H7 (cell line): Measurements from ENCODE around the gene ZFC3H1. TPM values are rescaled to one million over a fixed set of nuclear protein-coding genes. Genes with fewer than 3 reads are reported as not detected.
"Not testable (repeated sequence)": the region's sequence is repeated elsewhere in the genome, so short reads cannot be mapped to it uniquely, and the experiment has no call there.

ENCODE experiments used
- DNase-seq: peaks from one replicate; pipeline ENCODE4 v3.0.0; 2012
- H3K27me3 ChIP-seq: 2 replicates; pipeline ENCODE4 v1.6.0; 2011; ENCODE audit warnings: mild to moderate bottlenecking, low read length; ENCODE audit not compliant: control insufficient read depth, insufficient read depth
- H3K36me3 ChIP-seq: replicated peaks from 2 replicates; pipeline ENCODE4 v1.5.1; 2011; ENCODE audit warnings: low read length; ENCODE audit not compliant: control insufficient read depth, insufficient read depth
- H3K4me3 ChIP-seq: 2 replicates; pipeline ENCODE4 v1.5.1; 2011; ENCODE audit warnings: low read depth, mild to moderate bottlenecking, control low read depth, low read length, moderate library complexity; ENCODE audit not compliant: insufficient read depth
- total RNA-seq: library from RNA; depleted of rRNA; stranded (reverse); fragments of >200 nt; shearing (Covaris generic); gene quantifications from 2 replicates; pipeline ENCODE4 v1.2.3, GENCODE V29; 2014; rRNA removed

Gene ZFC3H1, protein sequence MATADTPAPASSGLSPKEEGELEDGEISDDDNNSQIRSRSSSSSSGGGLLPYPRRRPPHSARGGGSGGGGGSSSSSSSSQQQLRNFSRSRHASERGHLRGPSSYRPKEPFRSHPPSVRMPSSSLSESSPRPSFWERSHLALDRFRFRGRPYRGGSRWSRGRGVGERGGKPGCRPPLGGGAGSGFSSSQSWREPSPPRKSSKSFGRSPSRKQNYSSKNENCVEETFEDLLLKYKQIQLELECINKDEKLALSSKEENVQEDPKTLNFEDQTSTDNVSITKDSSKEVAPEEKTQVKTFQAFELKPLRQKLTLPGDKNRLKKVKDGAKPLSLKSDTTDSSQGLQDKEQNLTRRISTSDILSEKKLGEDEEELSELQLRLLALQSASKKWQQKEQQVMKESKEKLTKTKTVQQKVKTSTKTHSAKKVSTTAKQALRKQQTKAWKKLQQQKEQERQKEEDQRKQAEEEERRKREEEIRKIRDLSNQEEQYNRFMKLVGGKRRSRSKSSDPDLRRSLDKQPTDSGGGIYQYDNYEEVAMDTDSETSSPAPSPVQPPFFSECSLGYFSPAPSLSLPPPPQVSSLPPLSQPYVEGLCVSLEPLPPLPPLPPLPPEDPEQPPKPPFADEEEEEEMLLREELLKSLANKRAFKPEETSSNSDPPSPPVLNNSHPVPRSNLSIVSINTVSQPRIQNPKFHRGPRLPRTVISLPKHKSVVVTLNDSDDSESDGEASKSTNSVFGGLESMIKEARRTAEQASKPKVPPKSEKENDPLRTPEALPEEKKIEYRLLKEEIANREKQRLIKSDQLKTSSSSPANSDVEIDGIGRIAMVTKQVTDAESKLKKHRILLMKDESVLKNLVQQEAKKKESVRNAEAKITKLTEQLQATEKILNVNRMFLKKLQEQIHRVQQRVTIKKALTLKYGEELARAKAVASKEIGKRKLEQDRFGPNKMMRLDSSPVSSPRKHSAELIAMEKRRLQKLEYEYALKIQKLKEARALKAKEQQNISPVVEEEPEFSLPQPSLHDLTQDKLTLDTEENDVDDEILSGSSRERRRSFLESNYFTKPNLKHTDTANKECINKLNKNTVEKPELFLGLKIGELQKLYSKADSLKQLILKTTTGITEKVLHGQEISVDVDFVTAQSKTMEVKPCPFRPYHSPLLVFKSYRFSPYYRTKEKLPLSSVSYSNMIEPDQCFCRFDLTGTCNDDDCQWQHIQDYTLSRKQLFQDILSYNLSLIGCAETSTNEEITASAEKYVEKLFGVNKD (N-terminal part only)
- total RNA-seq: 8.7 and 12.7 TPM in 2 replicates

DNA sequence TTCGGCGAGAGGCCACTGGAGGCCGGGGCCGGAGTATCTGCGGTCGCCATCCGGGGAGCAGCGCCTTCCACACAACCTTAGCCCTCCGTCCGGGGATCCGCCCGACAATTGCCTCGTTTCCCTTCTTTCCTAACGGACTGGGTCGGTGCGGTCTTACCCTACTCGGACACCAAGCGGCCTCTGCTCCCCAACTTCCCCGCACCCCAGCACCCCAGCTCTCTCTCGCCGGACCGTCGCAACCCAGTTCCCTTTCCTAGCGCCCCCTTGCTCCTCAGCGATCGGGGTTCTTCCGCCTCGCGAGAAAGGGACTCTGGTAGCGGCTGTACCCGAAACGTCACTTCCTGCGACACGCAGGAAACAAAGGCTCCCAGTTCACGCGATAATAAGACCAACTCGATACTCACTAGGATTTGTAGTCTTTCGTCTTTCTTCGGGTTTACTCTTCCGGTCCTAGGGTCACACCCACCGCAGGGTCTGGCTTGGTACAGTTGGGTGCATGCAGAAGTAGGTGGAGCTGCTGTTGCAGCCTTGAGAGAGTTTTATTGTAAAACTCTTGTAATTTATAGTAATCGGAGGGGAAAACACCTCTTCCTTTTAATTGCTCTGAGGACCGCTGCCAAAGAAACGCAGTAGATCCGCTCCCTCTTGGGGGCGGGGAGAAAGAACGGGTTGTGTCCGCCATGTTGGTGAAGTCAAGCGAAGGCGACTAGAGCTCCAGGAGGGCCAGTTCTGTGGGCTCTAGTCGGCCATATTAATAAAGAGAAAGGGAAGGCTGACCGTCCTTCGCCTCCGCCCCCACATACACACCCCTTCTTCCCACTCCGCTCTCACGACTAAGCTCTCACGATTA is at the start of gene ZFC3H1, which contains the start of gene THAP2:
TSS of gene ZFC3H1 (minus strand) at position 288 of the 850 bp plus-strand sequence. CDS start at position 50, 238 bp downstream.
TSS of gene THAP2 (plus strand) at position 741 of the 850 bp plus-strand sequence. CDS start 209 bp downstream, outside the sequence.
- peaks cover 9% of the 10 kb centered on the region for H3K36me3 ChIP-seq
- peak within 1 kb of the TSS; percentile 91 for H3K4me3 ChIP-seq
- peak; percentile 84 for DNase-seq
- H3K27me3 ChIP-seq: no peaks in the 10 kb centered on the region

DNA sequence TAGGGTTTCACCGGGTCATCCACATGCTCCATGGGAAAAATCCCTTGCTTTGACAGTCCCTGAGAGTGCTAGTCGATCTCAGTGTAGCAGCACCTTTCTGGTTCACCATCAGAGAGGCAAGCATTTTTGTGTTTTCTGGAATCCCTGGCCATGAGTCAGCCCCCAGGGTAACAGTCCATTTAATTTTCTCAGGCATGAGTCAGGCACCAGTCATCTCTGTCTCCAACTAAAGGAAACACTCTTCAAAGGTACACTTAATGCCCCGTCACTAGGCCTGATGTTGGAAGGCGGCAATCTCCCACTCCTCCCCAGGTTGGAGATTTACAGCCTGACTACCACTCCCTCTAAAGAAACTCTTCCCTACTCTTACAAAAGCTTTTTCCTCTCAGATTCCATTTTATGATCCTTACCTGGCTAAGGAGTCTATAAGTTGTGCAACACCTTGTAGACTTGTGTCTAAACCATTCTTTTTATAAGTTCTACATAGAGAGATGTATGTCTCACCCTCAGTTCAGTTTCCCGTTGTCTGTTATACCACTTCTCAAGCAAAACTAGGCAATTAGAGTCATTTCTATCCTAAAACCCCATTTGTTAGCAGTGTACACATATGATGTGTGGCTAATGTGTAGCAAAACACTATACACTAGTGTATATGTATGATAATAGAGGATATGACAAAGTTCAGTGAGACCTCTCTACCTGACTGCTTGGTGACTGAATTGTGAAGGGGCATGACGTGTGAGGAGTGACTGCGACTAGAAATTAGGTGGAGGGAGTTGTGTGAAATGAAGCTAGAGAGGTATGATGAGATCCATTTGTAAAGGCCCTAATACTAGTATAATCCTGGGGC is 46.9 kb upstream of the ZFC3H1 start:
- H3K4me3 ChIP-seq: no peak overlapping the region
- H3K36me3 ChIP-seq: no peaks in the 10 kb centered on the region
- no peak for DNase-seq
- H3K27me3 ChIP-seq: no peaks in the 10 kb centered on the region

DNA sequence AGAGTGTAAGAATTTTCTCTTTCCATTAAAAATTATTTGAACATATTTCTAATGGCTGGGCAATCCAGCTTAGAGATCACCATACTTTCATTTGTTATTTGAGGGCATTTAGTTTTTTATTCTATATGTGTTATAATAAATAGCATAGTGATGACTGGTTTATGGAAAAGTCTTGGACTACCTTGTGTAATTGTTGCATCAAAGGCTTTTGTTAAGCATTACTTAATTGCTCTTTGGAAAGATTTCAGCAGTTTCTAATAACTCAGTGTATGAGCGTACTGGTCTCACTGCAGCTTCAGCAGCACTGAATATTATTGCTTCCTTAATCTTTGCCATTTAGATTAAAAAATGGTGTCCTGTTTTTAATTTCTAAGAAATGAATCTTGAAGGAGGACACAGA is 45.0 kb upstream of the ZFC3H1 start:
- H3K36me3 ChIP-seq: no peaks in the 10 kb centered on the region
- no peaks in the 10 kb centered on the region for H3K27me3 ChIP-seq
- H3K4me3 ChIP-seq: no peak overlapping the region
- no peak for DNase-seq

DNA sequence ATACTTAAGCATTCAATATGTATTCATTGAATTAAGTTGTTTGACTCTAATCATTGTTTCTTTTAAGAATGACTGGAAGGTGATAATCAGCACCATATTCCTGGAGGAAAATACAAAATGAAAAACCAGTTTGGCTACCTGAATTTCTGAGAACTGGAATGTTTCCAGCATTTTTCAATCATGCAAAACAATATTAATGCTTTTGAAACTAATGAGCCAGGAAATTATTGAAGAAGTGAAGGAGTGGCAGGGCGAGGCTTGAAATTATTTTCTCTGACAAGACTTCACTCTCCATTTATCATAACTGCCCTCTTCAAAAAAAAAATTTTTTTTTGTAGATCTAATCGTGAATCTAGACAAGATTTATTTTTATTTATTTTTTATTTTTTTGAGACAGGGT is 41.3 kb upstream of the ZFC3H1 start:
- Histone ChIP-seq H3K36me3 (no peaks in the 10 kb centered on the region), H3K27me3 (no peaks in the 10 kb centered on the region), H3K4me3 (no peak overlapping the region)
- DNase-seq: no peak

DNA sequence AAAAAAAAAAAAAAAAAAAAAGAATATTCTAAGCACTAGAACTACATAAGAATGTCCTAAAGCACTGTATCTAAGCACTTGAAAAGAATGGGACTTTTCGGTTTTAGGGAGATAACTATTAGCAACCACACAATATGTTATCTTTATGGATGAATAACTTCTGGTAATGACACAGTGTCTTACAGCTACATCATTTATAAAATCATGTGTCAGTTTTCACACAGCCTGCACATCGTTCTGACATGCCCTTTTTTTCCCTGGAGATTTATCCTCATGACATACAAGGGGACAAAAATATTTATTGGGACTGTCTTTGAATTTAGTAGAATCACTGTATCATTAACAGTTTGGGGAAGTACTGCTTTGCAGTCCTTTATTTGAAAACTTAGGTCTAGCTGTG is 39.6 kb upstream of the ZFC3H1 start:
- Histone ChIP-seq H3K36me3 (no peaks in the 10 kb centered on the region; the same call in 1 of the 2 replicates), H3K27me3 (no peaks in the 10 kb centered on the region), H3K4me3 (no peak overlapping the region)
- DNase-seq: no peak

DNA sequence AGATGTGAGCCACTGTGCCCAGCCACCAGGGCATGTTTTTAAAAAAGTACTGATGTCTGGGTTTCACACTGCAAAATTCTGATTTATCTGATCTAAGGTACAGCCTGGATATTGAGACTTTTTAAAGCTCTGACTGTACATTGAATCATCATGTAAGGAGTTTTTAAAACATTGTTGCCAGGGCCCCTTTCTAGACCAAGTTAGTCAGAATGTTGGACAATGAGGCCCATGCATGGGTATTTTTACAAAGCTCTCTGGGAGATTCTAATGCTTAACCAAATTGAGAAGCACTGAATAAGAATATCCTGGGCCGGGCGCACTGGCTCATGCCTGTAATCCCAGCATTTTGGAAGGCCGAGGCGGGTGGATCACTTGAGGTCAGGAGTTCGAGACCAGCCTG is 38.9 kb upstream of the ZFC3H1 start:
- no peaks in the 10 kb centered on the region for H3K27me3 ChIP-seq
- H3K36me3 ChIP-seq: no peaks in the 10 kb centered on the region; the same call in 1 of the 2 replicates
- no peak overlapping the region for H3K4me3 ChIP-seq
- no peak for DNase-seq

DNA sequence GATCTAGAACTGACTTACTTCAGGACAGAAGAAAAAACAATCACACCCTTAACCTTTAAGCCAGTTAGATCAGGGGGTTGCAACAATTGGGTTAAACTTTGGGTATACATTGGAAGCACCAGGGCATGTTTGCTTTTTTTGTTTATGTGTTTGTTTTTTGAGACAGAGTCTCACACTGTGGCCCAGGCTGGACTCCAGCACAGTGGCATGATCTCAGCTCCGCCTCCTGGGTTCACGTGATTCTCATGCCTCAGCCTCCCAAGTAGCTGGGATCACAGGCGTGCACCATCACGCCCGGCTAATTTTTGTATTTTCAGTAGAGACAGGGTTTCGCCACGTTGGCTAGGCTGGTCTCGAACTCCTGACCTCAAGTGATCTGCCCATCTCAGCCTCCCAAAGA is 38.5 kb upstream of the ZFC3H1 start:
- not testable (repeated sequence) for DNase-seq, H3K36me3 ChIP-seq, H3K27me3 ChIP-seq, H3K4me3 ChIP-seq

DNA sequence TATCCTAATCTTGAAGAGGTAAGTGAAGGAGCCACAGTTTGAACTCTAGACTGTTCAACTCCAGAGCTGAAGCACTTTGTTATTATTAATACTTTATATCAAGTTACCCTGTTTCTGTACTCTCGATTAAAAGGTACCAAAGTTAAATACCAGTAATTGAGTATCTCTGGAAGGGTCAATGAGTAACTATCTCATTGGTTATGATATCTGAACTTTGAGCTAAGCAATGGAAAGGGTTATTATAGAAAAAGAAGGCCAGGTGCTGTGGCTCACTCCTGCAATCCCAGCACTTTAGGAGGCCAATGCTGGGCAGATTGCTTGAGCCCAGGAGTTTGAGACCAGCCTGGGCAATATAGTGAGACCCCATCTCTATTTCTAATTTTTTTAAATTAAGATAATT is 32.1 kb upstream of the ZFC3H1 start:
- no peak overlapping the region for H3K4me3 ChIP-seq
- H3K27me3 ChIP-seq: no peaks in the 10 kb centered on the region
- DNase-seq: no peak

DNA sequence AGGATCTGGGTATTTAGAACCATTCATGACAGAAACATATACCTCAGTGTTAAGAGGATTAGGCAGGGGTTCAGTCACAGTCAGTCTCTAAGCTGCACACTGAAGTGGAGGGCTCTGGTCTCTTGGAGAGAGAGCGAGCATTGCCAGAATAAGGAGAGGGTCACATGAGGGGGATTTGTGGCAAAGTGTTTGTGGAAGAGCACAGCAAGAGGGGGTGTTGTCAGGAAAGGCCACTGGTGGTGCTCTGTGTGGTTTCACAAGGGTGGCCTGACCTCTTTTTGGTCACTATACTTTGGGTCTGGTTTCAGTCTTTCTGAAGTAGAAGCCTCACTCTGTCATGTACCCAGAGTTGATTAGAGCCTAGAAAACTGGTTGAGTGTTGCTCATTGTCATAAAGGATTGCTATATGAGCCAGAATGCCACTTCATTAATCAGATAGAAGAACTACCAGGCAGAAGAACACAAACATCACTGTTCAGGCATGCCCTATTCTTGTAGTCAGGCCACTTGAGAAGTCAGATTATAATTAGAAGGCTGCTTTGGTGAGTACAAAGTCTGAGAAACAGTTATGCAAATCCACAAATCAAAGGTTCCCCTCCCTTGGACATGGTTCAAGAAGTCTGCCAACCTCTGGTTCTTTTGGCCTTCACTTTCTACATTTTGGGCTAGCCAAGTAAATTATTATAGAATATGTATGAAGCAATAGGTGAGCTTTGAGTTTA is 30.6 kb upstream of the ZFC3H1 start:
- H3K4me3 ChIP-seq: no peak overlapping the region
- no peaks in the 10 kb centered on the region for H3K36me3 ChIP-seq
- no peaks in the 10 kb centered on the region for H3K27me3 ChIP-seq
- no peak for DNase-seq

More for the DNA sequence above, 32.1 kb upstream of the ZFC3H1 start:
- H3K36me3 ChIP-seq: no peaks in the 10 kb centered on the region; the same call in 1 of the 2 replicates

DNA sequence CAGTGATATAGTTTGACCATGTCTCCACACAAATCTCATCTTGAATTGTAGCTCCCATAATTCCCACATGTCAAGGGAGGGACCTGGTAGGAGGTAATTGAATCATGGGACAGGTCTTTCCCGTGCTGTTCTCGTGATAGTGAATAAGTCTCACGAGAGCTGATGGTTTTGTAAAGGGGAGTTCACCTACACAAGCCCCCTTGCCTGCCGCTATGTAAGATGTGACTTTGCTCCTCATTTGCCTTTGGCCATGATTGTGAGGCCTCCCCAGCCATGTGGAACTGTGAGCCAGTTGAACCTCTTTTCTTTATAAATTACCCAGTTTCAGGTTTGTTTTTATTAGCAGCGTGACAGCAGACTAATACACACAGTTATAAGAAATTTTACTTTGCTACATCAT is 30.0 kb upstream of the ZFC3H1 start:
- not testable (repeated sequence) for H3K27me3 ChIP-seq, H3K4me3 ChIP-seq, H3K36me3 ChIP-seq, DNase-seq

DNA sequence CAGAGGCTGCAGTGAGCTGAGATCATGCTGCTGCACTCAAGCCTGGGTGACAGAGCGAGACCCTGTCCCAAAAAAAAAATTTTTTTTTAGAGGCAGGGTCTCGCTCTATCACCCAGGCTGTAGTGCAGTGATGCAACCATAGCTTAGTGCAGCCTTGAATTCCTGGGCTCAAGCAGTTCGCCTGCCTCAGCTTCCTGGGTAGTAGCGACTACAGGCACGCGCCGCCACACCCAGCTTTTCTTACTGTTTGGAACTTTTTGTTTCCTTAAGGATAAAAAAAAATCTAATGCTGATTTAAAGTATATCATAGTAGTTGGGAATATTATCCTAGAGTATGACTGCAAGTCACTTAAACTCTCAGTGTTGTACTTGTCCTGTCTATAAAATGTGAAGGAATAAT is 29.5 kb upstream of the ZFC3H1 start:
- no peaks in the 10 kb centered on the region for H3K27me3 ChIP-seq
- H3K36me3 ChIP-seq: no peaks in the 10 kb centered on the region
- DNase-seq: no peak
- no peak overlapping the region for H3K4me3 ChIP-seq

DNA sequence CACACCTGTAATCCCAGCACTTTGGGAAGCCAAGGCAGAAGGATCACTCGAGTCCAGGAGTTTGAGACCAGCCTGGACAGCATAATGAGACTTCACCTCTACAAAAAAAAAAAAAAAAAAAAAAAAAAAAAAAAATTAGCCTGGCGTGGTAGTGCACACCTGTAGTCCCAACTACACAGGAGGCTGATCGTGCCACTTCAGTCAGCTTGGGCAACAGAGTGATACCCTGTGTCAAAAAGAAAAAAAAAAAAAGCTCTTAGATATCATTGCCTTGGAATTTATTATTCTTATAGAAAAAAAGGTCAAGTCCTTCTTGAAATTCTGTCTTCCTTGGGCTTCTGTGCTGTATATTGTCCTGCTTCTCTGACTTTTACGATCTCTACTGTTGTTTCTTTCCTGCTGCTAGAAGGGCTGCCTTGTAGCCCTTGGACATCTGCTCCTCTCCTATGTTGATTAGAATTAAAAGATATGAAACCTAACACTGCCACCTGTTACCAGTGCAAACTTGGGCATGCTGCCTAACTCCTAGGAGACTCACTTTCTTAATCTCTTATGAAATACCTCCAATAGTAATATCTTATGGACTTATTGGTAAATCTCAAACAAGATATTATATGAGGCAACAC is 28.0 kb upstream of the ZFC3H1 start:
- no peak for DNase-seq
- Histone ChIP-seq H3K4me3 (no peak overlapping the region), H3K36me3 (no peaks in the 10 kb centered on the region), H3K27me3 (no peaks in the 10 kb centered on the region)
